Stimulated activated CD4-positive, alpha-beta T cell treated with anti-CD3 and anti-CD28 coated beads, Interleukin-1b, Interleukin-23, amount 100 ng/mL, for 4 hours (primary cell): ENCODE data around the gene EXOG.

ENCODE experiments used
- DNase-seq, 2 donors: peaks; one replicate each; pipeline ENCODE4 v3.0.0-alpha.2; 2020; ENCODE audit warnings: low read depth in 2 of 2

EXOG gene

GRCh38 chr3:38496131-38496910 lies at the start of gene EXOG:
Gene EXOG, plus strand, starts transcription at chr3:38496340. Its CDS starts 28 bp downstream, at chr3:38496368.
- DNase-seq = peak; percentile 95 to 97

GRCh38 chr3:38446812-38447211 lies 49.3 kb upstream of the EXOG start:
- DNase-seq = no peak

GRCh38 chr3:38450853-38451252 lies 45.3 kb upstream of the EXOG start:
- no peak for DNase-seq

- DNase-seq = peak; percentile 56 to 67
These were observed 42.8 kb upstream of the EXOG start, which contains the start of gene ACVR2B for GRCh38 chr3:38453075-38453912. Gene ACVR2B, plus strand, starts transcription at chr3:38453890. Its CDS starts 433 bp downstream, at chr3:38454323.

GRCh38 chr3:38453913-38454177 lies 42.3 kb upstream of the EXOG start:
- no peak for DNase-seq

GRCh38 chr3:38454178-38454883 lies 41.8 kb upstream of the EXOG start:
- DNase-seq = peak in 1 of 2 donors; percentile 22

- peak; percentile 17 to 29 for DNase-seq
These were observed 41.1 kb upstream of the EXOG start for GRCh38 chr3:38454884-38455638.

- DNase-seq = no peak
These were observed 40.3 kb upstream of the EXOG start for GRCh38 chr3:38455639-38456430.

GRCh38 chr3:38457111-38458003 lies 38.8 kb upstream of the EXOG start:
- DNase-seq = no peak

- no peak for DNase-seq
These were observed 37.2 kb upstream of the EXOG start for GRCh38 chr3:38458796-38459498.

GRCh38 chr3:38459499-38460048 lies 36.6 kb upstream of the EXOG start:
- no peak for DNase-seq

- no peak for DNase-seq
These were observed 35.5 kb upstream of the EXOG start for GRCh38 chr3:38460377-38461270.

GRCh38 chr3:38465588-38466154 lies 30.5 kb upstream of the EXOG start:
- no peak for DNase-seq

GRCh38 chr3:38468765-38469164 lies 27.4 kb upstream of the EXOG start:
- no peak for DNase-seq

GRCh38 chr3:38469852-38470251 lies 26.3 kb upstream of the EXOG start:
- DNase-seq = no peak

GRCh38 chr3:38471260-38471857 lies 24.8 kb upstream of the EXOG start:
- DNase-seq = no peak

GRCh38 chr3:38472342-38472741 lies 23.8 kb upstream of the EXOG start:
- DNase-seq = no peak
